ENCODE results near the gene WASHC2A.
"Not testable (repeated sequence)": the region's sequence is repeated elsewhere in the genome, so short reads cannot be mapped to it uniquely, and the experiment has no call there.

The WASHC2A gene

DNA sequence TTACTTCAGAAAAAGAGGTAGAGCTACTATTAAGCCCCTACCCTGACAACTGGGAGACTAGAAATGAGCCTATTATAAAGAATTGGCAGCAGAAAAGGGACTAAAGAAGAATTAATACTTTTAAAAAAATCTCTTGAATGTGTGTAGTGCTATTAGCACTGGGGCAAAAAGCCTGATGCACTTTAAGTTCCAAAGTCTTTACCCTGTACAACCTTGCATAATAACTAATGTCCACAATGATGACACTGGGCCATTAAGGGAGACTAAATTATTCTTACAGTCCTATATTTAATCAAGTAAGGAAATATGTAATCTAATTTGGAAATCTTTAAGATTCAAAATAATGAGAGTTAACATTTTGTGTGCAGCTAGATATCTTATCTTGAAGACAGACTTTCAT is 90.1 kb downstream of the WASHC2A start:
- H3K4me3 Mint-ChIP-seq; DNase-seq (ENCODE audit: low spot score); H3K36me3 Mint-ChIP-seq (ENCODE audit: low read depth); H3K9me3 Mint-ChIP-seq; H3K4me1 Mint-ChIP-seq (ENCODE audit: low read depth); H3K27ac Mint-ChIP-seq: not testable (repeated sequence)
- H3K27me3 Mint-ChIP-seq (ENCODE audit: low read depth), result peaks cover 16% of the 10 kb centered on the region

DNA sequence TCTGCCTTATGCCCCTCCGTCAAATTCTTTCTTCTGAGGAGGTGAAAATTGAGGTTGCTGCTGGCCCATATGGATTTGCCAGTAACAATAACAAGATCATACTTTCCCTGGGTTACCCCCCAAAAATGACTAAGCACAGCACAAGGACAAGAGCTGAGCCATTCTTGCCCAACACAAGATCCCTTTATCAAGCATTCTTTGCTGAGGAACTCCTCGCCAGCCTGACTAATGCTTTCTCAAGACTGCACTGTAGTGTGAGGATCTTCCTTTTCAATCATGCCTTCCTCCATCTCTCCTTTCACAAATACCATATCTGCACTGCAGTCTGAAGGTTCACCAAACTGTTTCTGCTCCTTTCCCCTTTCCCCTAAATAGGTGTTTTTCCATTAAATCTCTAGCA is 92.1 kb downstream of the WASHC2A start:
- not testable (repeated sequence) for H3K9me3 Mint-ChIP-seq; DNase-seq (ENCODE audit: low spot score); H3K4me3 Mint-ChIP-seq; H3K27me3 Mint-ChIP-seq (ENCODE audit: low read depth); H3K27ac Mint-ChIP-seq; H3K36me3 Mint-ChIP-seq (ENCODE audit: low read depth); H3K4me1 Mint-ChIP-seq (ENCODE audit: low read depth)

DNA sequence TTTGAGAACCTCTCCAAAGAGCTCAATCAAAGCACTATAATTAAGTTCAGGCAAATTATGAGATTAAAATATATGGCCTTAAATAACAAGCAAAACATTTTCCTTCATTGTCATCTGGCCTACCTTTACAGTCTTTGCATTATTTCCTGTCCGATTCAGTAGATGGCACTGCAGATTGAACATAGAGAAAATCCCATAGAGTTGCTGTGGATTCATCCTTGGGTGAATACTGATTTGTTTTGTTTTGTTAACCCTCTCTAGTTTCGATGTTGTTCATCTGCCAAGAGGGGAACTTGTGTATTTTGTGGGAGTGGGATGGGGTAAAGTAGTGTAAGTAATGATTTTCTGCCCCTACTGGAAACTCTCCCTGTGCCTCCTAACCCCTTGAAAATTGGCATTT is 97.3 kb downstream of the WASHC2A start:
- H3K4me3 Mint-ChIP-seq; H3K27me3 Mint-ChIP-seq (ENCODE audit: low read depth); DNase-seq (ENCODE audit: low spot score); H3K9me3 Mint-ChIP-seq; H3K4me1 Mint-ChIP-seq (ENCODE audit: low read depth); H3K27ac Mint-ChIP-seq; H3K36me3 Mint-ChIP-seq (ENCODE audit: low read depth): not testable (repeated sequence)

DNA sequence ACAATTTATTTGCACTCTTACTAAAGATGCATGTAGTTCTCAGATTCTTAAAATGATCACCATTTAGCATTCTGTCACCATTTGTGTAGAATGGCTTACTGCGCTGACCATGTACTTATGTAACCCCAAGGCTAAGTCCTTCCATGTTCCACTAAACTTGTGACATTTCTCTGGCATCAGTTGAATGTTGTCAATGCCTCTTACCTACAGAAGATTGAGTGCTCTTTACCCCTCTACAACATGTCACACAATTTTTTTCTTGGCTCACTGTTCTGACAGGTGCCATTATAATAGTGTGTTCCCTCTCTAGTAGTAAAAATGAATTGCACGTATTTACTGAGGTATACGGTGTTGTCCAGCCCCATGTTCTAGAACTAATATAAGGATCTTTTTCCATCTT is 100.1 kb downstream of the WASHC2A start:
- not testable (repeated sequence) for H3K4me1 Mint-ChIP-seq (ENCODE audit: low read depth); H3K4me3 Mint-ChIP-seq; H3K27ac Mint-ChIP-seq; H3K36me3 Mint-ChIP-seq (ENCODE audit: low read depth); H3K27me3 Mint-ChIP-seq (ENCODE audit: low read depth); DNase-seq (ENCODE audit: low spot score); H3K9me3 Mint-ChIP-seq

DNA sequence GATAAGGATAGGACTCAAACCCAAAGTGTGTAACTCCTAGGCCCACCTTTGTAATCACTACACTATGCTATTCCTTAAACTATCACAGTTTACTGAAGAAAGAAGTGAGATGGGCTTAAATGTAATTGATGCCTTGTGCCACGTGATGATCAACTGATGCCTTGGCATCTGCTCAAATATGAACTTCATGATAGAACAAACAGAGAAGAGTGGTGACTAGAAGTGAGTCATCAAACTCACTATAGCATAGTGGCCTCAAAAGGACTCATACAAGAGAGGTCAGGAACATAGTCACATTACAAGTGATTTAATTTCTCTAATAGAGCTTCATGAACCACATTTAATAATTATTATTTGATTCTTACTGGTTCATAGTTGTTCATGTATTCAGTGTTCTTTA is 101.8 kb downstream of the WASHC2A start:
- H3K27ac Mint-ChIP-seq; H3K4me3 Mint-ChIP-seq; H3K36me3 Mint-ChIP-seq (ENCODE audit: low read depth); H3K4me1 Mint-ChIP-seq (ENCODE audit: low read depth); H3K9me3 Mint-ChIP-seq; H3K27me3 Mint-ChIP-seq (ENCODE audit: low read depth); DNase-seq (ENCODE audit: low spot score): not testable (repeated sequence)

DNA sequence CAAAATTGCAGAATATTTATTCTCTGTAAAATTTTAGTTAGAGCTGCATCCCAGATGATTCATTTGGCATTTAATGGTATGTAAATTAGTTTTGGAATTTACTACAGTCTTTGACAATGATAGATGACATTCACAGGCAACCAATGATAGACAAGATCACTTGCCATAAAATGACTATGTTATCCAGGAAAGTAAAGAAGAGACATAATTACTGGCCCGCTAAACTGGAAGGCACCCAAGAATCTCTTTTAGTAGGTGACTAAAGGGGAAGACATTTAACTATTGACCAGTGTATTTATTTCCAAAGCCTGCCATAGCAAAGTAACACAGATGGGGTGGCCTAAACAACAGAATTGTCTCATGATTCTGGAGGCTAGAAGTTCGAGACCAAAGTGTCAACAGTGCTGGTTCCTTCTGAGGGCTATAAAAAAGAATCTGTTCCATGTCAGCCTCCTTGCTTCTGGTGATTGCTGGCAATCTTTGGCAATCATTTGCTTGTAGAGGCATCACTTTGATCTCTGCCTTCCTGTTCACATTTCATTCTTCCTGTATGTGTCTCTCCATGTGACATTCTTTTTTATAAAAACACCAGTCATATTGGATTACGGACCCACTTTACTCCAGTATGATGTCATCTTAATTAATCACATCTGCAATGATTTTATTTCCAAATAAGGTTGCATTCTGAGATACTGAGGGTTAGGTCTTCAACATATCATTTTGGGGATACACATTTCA is 107.2 kb downstream of the WASHC2A start:
- not testable (repeated sequence) for H3K4me3 Mint-ChIP-seq; H3K27ac Mint-ChIP-seq; H3K36me3 Mint-ChIP-seq (ENCODE audit: low read depth); H3K9me3 Mint-ChIP-seq; H3K27me3 Mint-ChIP-seq (ENCODE audit: low read depth); H3K4me1 Mint-ChIP-seq (ENCODE audit: low read depth); DNase-seq (ENCODE audit: low spot score)
